GM21528 (cell line): Measurements from ENCODE around the gene ST6GALNAC4.
"Not testable (repeated sequence)": the region's sequence is repeated elsewhere in the genome, so short reads cannot be mapped to it uniquely, and the experiment has no call there.

ENCODE experiments used
- ATAC-seq: cut with Tn5 transposase; IDR thresholded peaks from one replicate; pipeline ENCODE4 v1.9.1; 2021; ENCODE audit warnings: mild to moderate bottlenecking, moderate library complexity; ENCODE audit not compliant: unreplicated experiment, low FRiP score

Gene ST6GALNAC4

DNA sequence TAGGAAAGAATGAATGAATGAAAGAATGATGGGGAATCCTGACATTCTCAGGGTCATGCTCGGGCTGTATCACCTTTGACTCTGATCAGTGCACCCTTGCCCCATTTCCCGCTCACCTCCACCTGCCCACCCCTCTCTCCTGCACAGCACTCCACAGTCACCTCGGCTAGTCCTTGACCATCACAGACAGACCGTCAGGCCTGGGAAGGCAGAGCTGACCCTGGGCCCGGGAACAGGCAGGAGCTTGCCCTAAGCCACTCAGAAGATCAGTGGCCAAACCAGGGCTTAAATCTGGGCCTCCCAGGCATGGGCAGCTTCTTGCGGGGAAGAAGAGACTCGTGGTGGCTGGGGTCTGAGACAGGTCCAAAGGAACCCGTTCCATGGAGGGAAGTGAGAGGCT, 21.0 kb downstream of the ST6GALNAC4 start:
- no peak for ATAC-seq

DNA sequence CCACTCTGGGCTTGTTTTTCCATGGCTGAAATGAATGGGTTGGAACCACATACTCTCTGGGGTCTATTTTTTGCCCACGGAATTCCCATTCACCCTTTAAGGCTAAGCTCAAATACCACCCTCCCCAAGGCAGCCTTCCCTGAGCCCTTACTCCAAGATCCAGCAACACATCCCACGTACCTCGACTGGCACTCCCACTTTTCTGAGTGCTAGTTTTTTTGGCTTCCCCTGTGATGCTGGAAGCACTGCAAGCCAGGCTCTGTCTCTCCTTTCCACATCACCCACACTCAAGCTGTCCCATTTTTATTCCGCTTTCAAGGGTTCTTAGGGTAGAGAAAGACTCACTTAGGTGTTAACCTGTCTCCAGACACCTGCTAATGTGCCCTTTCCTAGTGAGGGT, 23.4 kb downstream of the ST6GALNAC4 start:
- no peak for ATAC-seq

DNA sequence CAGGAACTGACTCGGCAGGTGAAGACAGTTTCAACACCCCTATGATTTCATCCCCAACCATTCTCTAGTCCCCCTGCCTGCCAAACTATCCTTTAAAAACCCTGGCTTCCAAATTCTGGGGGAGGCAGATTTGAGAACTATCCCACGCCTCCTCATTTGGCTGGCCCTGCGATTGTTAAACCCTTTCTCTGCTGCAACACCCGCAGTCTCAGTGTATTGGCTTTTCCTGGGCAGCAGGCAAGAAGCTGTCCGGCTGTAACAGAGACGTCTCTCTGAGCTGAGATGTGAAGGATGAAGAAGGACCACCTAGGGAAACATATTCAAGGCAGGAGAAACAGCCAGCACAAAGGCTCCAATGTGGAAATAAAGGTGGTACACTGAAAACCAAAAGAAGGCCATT, 24.0 kb downstream of the ST6GALNAC4 start:
- ATAC-seq: no peak

DNA sequence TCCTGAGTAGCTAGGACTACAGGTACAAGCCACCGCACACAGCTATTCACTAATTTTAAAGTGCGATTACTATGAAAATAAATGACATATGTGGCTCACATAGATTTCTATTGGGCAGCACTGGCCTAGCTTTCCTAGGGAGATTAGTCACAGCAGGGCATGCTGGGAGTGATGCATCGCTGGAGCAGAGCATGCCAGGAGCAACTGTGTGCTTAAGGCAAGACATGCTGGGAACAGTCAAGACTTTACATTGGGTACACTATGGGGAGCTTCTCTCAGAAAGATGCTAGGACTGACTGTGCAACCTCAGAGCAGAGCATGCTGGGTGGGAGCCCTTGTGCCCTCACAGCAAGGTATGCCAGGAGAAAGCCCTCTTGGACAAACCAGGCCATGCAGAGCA, 26.8 kb downstream of the ST6GALNAC4 start:
- ATAC-seq: no peak

DNA sequence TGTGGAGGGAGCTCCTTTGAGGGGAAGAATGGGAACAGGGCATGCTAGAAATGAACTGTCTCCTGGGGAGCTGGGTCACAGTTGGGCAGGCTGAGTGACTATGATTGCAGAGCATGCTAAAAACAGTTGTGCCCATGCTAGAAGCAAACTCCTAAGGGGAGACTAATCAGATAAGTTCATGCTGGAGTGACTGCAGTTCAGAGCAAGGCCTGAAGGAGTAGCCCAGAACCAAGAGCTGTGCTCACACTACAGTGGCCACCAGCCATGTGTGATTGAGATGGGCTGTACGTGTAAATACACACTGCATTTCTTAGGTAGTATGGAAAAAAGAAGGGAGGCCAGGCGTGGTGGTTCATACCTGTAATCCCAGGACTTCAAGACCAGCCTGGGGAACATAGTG, 29.0 kb downstream of the ST6GALNAC4 start:
- no peak for ATAC-seq

DNA sequence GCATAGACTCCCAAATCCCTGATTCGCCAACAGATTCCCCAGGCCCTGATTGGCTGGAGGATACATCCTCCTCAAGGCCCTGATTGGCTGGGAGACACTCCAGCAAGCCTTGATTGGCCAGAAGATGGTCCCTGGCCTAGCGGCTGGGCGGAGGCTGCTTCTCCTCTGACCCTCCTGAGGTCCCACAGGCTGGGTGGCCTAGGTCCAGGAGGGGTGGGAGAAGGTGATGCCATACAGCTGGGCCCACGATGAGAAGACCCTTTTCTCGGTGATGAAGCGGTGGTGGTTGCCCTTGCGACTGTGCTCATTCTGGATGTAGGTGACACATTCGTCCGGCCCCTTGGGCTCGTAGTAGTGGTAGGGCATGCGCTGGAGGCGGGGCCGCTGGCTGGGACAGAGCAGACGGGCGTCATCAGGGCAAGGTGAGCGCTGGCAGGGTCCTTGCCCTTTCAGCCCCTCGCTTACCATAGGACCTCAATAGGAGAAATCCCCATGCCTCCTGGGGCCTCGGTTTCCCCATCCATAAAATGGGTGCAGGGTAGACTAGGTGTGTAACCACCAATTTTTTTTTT, 30.4 kb downstream of the ST6GALNAC4 start:
- ATAC-seq: no peak

DNA sequence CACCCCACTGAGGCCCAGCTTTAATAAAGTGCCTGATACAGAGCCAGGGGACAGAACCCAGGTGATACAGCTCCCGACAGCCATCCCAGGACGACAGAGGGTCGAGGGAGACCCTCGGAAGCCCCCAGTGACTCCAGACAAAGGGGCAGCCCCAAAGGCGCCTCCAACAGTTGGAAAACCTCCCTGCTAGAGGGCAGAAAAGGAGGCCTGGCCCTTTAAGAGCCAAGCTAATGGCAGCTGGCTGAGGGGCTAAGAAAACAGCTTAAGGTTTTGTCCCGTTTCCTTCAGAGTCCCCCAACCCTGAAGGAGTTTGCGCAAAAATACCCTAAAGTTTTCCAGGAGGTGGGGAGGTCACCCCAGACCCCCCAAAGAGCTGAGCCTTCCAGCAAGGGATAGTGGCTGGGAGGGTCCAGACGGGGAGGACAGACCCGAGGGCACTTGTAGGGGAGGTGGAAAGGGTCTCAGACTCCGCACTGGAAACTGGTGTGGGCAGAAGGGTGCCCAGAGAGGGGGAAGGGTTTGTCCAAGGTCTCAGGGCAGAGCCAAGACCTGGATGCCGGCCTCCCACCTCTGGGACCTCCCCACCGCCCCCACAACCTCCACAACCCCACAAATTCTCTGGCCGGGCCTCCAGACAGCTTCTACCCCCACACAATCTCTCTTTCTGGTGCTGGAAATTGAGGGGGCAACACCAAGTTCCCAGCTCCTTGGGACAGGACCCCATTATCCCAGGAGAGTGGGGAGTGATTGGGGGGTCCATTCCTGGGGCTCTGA, 31.1 kb downstream of the ST6GALNAC4 start:
- ATAC-seq: no peak

DNA sequence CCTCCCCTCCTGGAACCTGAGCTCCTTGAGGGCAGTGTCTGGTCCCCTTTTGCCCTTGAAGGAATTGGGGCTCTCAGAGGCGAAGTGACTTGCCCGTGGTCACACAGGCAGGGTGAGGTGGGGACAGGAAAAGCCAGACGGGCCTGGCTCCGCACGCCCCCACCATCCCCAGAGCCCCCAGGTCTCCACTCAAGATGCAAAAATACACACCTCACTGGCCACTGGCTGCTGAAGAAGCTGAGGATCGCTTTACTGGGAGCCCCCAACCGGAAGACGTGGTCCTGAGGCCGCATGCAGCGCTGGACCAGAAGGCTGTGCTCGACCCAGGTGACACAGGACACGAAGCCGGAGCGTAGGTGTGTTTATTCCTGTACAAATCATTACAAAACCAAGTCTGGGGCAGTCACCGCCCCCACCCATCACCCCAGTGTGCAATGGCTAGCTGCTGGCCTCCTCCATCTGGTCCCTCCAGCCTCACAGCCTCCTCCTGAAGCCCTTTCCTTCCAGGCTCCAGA, 31.8 kb downstream of the ST6GALNAC4 start:
- ATAC-seq: no peak

DNA sequence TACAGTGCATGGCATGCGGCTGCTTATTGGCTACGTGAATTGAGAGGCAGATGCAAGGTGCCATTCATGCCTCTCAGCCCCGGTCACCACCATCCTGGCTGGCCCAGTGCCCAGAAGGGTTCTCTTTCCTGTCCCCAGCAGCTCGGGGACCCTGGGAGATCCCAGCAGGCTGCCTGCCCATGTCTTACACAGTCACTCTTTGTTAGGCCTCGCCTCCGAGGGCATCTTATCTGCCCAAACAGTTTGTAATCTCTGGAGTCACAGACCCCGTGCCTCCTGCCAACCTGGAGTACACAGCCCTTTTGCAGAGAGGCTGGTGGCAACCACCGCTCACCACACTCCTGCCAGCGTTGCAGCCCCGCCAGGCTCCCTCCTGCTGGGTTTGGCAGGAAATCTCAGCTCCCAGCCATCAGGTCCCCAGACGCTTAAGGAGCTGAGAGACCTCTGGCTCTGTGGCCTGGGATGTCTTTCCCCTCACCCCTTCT, 32.4 kb downstream of the ST6GALNAC4 start:
- ATAC-seq: no peak

DNA sequence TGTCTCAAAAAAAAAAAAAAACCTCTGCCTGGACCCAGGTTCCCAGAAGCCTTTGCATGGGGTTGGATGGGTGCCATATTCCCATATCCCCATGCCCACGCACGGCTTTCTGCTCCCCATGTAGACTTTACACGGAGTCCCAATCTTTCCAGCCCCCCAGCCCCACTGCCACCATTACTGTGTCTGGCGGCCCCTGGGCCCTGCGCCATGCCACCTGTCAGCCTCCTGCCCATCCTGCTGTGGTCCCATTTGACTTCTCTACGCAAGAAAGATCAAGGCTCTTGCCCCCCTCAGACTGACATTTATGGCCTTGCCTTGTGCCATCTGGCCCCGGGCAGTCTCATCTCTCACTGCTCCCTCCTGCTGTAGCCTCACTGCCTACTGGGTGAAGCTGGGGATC, 32.9 kb downstream of the ST6GALNAC4 start:
- no peak for ATAC-seq

DNA sequence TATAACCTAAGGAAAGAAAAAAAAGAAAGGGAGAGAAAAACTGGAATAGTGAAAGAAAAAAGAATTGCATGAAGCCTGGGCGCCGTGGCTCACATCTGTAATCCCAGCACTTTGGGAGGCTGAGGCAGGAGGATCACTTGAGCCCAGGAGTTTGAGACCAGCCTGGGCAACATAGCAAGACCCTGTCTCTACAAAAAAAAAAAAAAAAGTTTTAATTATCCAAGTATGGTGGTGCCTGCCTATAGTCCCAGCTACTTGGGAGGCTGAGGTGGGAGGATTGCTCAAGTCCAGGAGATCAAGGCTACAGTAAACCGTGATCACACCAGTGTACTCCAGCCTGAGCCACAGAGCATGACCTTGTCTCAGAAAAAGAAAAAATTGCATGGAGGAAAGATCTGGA, 35.1 kb downstream of the ST6GALNAC4 start:
- not testable (repeated sequence) for ATAC-seq

DNA sequence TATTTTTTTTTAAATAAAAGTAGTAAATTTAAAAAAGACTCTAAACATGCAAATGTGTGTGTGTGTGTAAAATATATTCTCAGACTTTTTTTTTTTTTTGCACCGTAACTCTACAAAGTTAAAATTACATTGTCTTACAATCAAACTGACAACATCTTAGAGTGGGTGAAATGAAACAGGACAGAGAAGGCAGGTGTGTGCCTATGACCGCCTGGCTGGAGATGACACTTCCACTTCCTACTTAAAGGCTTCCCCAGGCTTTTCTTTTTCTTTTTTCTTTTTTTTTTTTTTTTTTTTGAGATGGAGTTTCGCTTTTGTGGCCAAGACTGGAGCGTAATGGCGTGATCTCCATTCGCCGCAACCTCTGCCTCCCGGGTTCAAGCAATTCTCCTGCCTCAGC, 36.7 kb downstream of the ST6GALNAC4 start:
- ATAC-seq: no peak

DNA sequence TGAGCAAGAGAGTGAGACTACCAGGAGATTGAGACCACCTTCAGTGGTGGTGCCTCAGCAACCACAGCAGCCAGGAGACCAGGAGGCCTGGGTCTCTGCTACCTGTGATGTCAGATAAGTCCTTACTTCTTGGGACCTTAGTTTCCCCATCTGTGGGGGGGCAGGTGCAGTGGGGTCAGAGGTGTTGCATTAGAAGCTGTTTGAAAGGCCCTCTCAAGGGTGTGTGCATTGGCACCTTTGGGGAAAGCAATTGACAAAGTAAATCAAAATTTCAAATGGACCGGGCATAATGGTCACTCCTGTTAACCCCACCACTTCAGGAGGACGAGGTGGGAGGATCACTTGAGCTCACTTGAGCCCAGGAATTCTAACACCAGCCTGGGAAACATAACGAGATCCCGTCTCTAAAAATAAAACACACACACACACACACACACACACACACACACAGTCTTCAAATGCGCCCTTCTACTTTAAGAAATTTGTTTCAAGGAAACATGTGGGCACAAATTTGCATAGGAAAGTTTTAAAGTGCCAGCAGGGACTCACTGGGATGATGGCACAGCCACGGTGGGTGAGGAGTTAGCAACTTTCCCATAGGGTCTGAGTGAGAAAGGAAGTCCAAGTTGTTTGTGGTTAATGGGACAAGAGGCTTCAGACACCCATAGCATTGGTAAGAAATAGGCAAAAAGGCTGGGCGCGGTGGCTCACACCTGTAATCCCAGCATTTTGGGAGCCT, 38.0 kb downstream of the ST6GALNAC4 start:
- no peak for ATAC-seq

DNA sequence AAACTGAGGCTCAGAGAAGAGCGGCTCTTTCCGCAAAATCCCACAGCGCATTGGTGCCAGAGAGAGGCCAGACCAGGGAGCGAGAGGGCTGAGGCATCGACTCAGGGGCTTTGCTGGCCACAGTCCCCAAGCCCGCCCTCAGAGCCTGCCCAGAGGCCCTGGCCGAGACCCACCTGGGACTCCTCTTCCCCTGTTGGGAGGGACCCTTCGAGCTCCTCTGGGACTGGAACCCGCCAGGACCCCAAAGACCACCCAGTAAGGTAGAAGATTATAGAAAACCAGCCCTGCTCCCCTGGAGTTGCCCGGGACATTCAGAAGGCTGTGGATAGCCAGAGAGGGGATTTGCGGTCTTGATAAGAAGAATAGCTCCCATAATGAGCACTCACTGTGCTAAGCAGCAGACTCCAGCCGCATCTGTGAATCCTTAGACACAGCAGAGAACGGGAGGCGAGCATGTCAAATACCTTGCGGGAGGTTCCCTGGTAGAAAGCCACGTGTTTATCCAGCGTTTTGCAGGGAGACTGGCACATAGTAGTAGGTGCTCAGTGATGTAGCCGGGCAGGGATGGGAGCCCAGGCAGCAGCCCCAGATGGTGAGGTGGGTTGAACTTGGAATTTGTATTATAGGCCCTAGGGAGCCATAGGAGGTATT, 38.7 kb downstream of the ST6GALNAC4 start:
- ATAC-seq: no peak

DNA sequence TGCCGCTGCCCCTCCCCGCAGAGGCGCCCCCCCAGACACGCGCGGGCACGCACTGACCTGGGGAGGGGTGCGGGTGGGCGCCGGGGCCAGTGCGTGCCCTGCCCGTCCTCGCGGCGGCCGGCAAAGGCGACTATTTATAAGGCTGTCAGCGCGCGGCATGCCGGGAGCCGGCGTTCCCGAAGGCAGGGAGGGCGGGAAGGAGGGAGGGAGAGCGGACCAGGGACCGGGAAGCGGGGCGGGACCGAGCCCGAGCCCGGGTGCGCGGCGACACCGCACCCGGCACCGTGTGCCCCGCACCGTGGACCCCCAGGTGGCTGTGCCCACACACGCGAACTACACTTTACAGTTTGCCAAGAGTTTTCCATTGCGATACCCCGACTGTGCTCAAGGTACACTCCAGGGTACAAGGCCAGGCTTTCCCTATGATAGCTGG, 39.3 kb downstream of the ST6GALNAC4 start, which contains the start of gene AK1:
Gene AK1, minus strand, starts transcription at position 110 of the 433 bp plus-strand sequence. CDS start 3,058 bp downstream, outside the sequence.
- ATAC-seq: no peak

DNA sequence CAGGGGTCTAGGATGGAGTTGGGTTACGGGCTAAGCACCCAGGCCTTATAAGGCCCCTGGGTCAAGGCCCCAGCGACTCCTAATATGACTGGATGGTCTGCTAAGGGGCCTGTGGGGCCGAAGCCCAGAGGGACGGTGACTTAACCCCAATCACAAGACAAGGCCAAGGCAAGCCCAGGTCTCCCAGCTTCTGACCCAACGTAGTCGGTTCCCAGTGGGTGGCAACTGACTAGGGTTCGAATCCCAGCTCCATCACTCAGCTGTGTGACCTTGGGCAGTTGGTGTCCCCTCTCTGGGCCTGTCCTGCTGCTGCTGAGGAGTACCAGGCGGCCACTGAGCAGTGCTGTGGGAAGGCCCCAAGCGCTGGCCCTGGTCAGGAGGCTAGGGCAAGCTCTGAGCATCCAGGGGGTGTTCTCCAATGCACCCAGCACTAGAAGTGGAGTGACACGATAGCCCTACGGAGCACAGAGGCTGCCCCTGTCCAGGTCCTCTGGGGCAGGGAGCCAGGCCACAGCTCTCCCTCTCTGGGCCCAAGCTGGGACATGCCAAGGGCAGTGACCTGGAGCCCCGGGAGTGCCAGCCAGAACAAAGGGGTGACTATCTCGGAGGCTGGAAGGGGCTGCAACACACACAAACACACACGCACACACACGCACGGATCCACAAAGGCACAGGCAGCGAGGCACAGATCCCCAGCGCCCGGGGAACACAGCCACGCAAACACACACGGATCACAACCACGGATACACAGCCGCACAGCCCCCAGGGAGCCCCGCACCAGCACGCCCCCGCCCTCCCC, 39.9 kb downstream of the ST6GALNAC4 start:
- no peak for ATAC-seq

DNA sequence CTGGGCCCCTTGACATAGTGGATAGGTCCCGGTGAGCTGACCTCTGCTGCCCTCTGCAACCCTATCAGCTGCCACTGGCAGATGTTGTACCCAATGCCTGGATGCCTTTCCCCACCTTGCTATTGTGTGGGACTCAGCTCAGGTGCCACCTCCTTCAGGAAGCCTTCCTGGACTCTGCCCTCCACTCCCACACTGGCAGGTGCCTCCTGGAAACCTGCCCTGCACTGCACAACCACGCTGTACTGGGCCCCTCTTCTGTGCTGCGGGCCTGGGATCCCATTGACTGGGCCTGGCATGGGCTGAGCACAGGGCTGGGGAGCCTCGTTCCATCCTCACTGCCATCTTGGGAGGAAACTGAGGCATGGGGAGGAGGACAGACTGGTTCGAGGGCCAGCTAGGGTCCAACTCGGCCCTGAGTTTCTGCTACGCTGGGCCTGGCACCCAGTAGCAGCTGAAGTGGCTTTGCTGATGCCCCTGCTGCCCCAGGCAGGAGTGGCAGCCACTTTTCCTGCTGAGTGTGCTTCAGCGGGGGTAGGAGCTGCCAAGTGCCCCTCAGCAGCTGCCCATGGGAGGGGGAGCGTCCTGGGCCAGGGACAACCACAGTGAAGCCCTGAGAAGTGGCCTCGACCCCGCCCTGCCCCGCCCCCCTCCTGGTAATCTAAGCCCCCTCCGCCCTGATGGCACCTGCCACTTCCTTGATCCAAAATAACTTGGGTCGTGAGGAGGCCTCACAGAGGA, 40.6 kb downstream of the ST6GALNAC4 start:
- ATAC-seq: no peak

DNA sequence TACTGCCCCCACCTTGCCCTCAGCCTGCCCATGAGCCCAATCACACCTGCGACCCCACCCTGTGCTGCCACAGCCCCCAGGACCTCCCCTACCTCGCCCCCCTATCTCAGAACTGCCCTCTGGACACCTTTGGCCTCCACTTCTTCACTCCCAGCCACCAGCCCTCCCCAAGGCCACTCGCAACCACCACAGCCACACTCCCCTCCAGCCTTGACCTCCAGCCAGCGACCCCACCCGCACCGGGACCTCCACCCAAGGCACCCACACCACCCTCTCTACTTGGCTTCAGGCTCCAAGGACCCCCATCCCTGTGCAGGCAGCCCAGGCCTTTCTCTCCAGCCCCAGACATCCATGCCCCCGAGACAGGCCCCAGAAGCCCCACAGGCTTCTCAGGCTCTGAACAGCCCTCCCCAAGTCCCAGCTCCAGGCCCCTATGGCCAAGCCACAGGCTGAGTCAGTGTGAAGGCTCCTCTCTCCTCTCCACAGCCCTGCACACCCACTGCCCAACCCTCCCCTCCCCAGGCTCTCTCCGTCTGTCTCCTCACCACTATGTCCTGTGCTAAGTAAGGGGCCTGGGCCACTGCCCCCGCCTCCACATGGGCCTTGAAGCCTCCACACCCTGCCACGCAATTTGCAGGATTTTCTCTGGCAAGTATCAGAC, 41.4 kb downstream of the ST6GALNAC4 start:
- ATAC-seq: no peak
